PC-9 (cell line): ENCODE results near the gene MYO16. TPM values are rescaled to one million over a fixed set of nuclear protein-coding genes. Genes with fewer than 3 reads are reported as not detected.

Source experiments
- BruUV-seq: library from RNA; stranded (reverse); fragments of 400-500 nt; replicated peaks from 2 replicates; lab custom pipeline; 2021; lab: Mats Ljungman, UMichigan
- CTCF ChIA-PET: fragments of 300-600 bp; sonication (Branson Sonifier 250); formaldehyde crosslinking; loops from one replicate; lab custom pipeline; 2022; ENCODE audit warnings: antibody characterized with exemption; lab: Charles Lee
- POLR2A ChIA-PET: fragments of 300-600 bp; sonication (Branson Sonifier 250); formaldehyde crosslinking; loops from one replicate; lab custom pipeline; 2022; ENCODE audit warnings: antibody characterized with exemption; ENCODE audit not compliant: unreplicated experiment; lab: Charles Lee
- DNase-seq, 2 experiments: peaks; one replicate each; pipeline versions ENCODE4 v3.0.0 to v3.0.0-alpha.2; 2015 to 2022; ENCODE audit warnings: mixed read lengths in 1 of 2
- H2AFZ ChIP-seq: fragments of 200-600 bp; sonication (generic); 2 replicates; pipeline ENCODE4 v1.8.1; 2017; ENCODE audit warnings: antibody characterized with exemption
- H3F3A ChIP-seq: fragments of 200-600 bp; sonication (generic); 2 replicates; pipeline ENCODE4 v1.8.1; 2017; ENCODE audit warnings: antibody characterized with exemption, mild to moderate bottlenecking, low read depth; ENCODE audit not compliant: insufficient read depth
- H3K27ac ChIP-seq: fragments of 200-600 bp; sonication (generic); 2 replicates; pipeline ENCODE4 v1.6.1; 2016; ENCODE audit warnings: mixed run types
- H3K27me3 ChIP-seq: fragments of 200-600 bp; sonication (generic); 2 replicates; pipeline ENCODE4 v1.6.1; 2016; ENCODE audit warnings: low read depth, mixed run types; ENCODE audit not compliant: insufficient read depth
- H3K36me3 ChIP-seq: fragments of 200-600 bp; sonication (generic); 2 replicates; pipeline ENCODE4 v1.6.1; 2016; ENCODE audit warnings: low read depth, mixed run types
- H3K4me1 ChIP-seq: fragments of 200-600 bp; sonication (generic); replicated peaks from 2 replicates; pipeline ENCODE4 v1.6.1; 2016; ENCODE audit warnings: mixed run types; ENCODE audit not compliant: insufficient read depth
- H3K4me2 ChIP-seq: fragments of 200-600 bp; sonication (generic); 2 replicates; pipeline ENCODE4 v1.6.1; 2017; ENCODE audit warnings: mixed run types
- H3K4me3 ChIP-seq: fragments of 200-600 bp; sonication (generic); 2 replicates; pipeline ENCODE4 v1.6.1; 2016; ENCODE audit warnings: mixed run types
- H3K79me2 ChIP-seq: fragments of 200-600 bp; sonication (generic); 2 replicates; pipeline ENCODE4 v1.6.1; 2017; ENCODE audit warnings: low read depth, mixed run types
- H3K9me2 ChIP-seq: fragments of 200-600 bp; sonication (generic); 2 replicates; pipeline ENCODE4 v1.8.1; 2017; ENCODE audit warnings: mild to moderate bottlenecking; ENCODE audit not compliant: insufficient read depth
- H3K9me3 ChIP-seq: fragments of 200-600 bp; sonication (generic); 2 replicates; pipeline ENCODE4 v1.8.1; 2016; ENCODE audit warnings: low read depth; ENCODE audit not compliant: insufficient read depth
- H4K20me1 ChIP-seq: fragments of 200-600 bp; sonication (generic); 2 replicates; pipeline ENCODE4 v1.8.1; 2017; ENCODE audit not compliant: insufficient read depth
- CTCF ChIP-seq: fragments of 200-600 bp; sonication (generic); conservative IDR thresholded peaks from 2 replicates; pipeline ENCODE4 v1.6.1; 2017; ENCODE audit warnings: mixed run types, antibody characterized with exemption, mild to moderate bottlenecking, moderate library complexity
- EZH2 ChIP-seq: fragments of 200-600 bp; sonication (generic); IDR thresholded peaks from 2 replicates; pipeline ENCODE4 v1.8.0; 2017; ENCODE audit warnings: antibody characterized with exemption, low read depth
- intact Hi-C: fragments of 100-400 bp; cut with micrococcal nuclease; formaldehyde crosslinking; loops from one replicate; pipeline ENCODE4 v1.10.0; 2022; ENCODE audit not compliant: unreplicated experiment
- total RNA-seq: library from RNA; stranded (reverse); gene quantifications from 2 replicates; pipeline ENCODE4 v1.2.3, GENCODE V29; 2021

Gene MYO16
- total RNA-seq, 1 experiment from 2014 or later: 0.59 TPM

- Histone ChIP-seq H3K36me3 (no peaks in the 10 kb centered on the region), H2AFZ (no peak overlapping the region), H3K4me2 (no peak overlapping the region), H3K27me3 (no peaks in the 10 kb centered on the region), H3K9me3 (no peaks in the 10 kb centered on the region; the same call in 1 of the 2 replicates), H3K4me3 (no peak overlapping the region), H3K27ac (no peak overlapping the region), H3F3A (no peaks in the 10 kb centered on the region), H4K20me1 (no peaks in the 10 kb centered on the region), H3K9me2 (no peaks in the 10 kb centered on the region; the same call in 1 of the 2 replicates), H3K4me1 (peaks cover 7% of the 10 kb centered on the region), H3K79me2 (no peaks in the 10 kb centered on the region)
- CTCF ChIA-PET: no interaction called here
- no TSS peak for BruUV-seq
- POLR2A ChIA-PET: no interaction called here
- intact Hi-C loops: no loop called here
- TF ChIP-seq EZH2 (no peak), CTCF (no peak)
- DNase-seq: peak in 1 of 2 experiments; percentile 26
Observed at GRCh38 chr13:108924541-108924940, 295.1 kb downstream of the MYO16 start.

- TF ChIP-seq EZH2: no peak
- no peak for TF ChIP-seq CTCF
- DNase-seq: peak in 1 of 2 experiments; percentile 5
- H3K4me3 ChIP-seq: no peak overlapping the region
- no peak overlapping the region for H3K27ac ChIP-seq
- no peak overlapping the region for H3K4me2 ChIP-seq
- POLR2A ChIA-PET: interaction anchor here (0.7 kb wide), 1 partner anchor 764 kb away, joined by 4 read pairs; no protein-coding TSS in a partner anchor
- H4K20me1 ChIP-seq: no peaks in the 10 kb centered on the region
- no peaks in the 10 kb centered on the region for H3F3A ChIP-seq
- no TSS peak for BruUV-seq
- peaks cover 2% of the 10 kb centered on the region for H3K4me1 ChIP-seq
- H3K27me3 ChIP-seq: no peaks in the 10 kb centered on the region
- no peaks in the 10 kb centered on the region for H3K79me2 ChIP-seq
- no peak overlapping the region for H2AFZ ChIP-seq
- CTCF ChIA-PET: no interaction called here
- intact Hi-C loops: no loop called here
- no peaks in the 10 kb centered on the region; the same call in 1 of the 2 replicates for H3K9me3 ChIP-seq
- no peaks in the 10 kb centered on the region for H3K36me3 ChIP-seq
- H3K9me2 ChIP-seq: no peaks in the 10 kb centered on the region; the same call in 1 of the 2 replicates
Observed at GRCh38 chr13:108925070-108925469, 295.7 kb downstream of the MYO16 start.

GRCh38 chr13:108926862-108927261 is 297.5 kb downstream of the MYO16 start:
- TF ChIP-seq EZH2 (no peak), CTCF (no peak)
- ChIA-PET CTCF (no interaction called here), POLR2A (no interaction called here)
- no peaks in the 10 kb centered on the region for H3K36me3 ChIP-seq
- no peaks in the 10 kb centered on the region for H3F3A ChIP-seq
- H2AFZ ChIP-seq: no peak overlapping the region
- no peak overlapping the region for H3K4me2 ChIP-seq
- H3K9me2 ChIP-seq: no peaks in the 10 kb centered on the region
- H3K4me3 ChIP-seq: no peak overlapping the region
- no peak overlapping the region for H3K27ac ChIP-seq
- BruUV-seq: no TSS peak
- no peaks in the 10 kb centered on the region for H3K4me1 ChIP-seq
- no peaks in the 10 kb centered on the region for H3K79me2 ChIP-seq
- H4K20me1 ChIP-seq: no peaks in the 10 kb centered on the region
- no peaks in the 10 kb centered on the region for H3K27me3 ChIP-seq
- no peak for DNase-seq
- intact Hi-C loops: no loop called here
- H3K9me3 ChIP-seq: no peaks in the 10 kb centered on the region; the same call in 1 of the 2 replicates
